ENCODE measurements around the gene PITPNC1. TPM values are rescaled to one million over a fixed set of nuclear protein-coding genes. Genes with fewer than 3 reads are reported as not detected.

The PITPNC1 gene
- total RNA-seq, 1 experiment from 2014 or later: 37.5 TPM

GRCh38 chr17:67637901-67638641 lies 261.0 kb downstream of the PITPNC1 start:
- Histone ChIP-seq H2BK120ac (ENCODE audit: low read depth, low read length, poor library complexity, severe bottlenecking) (no peak overlapping the region), H3K4ac (ENCODE audit: low read depth, low read length) (no peak overlapping the region), H3K4me2 (ENCODE audit: insufficient read depth, insufficient read length, low read length) (no peak overlapping the region), H3K27ac (ENCODE audit: insufficient read length, low read depth, low read length) (no peak overlapping the region), H3K4me1 (ENCODE audit: insufficient read depth, low read length) (no peaks in the 10 kb centered on the region; the same call in 1 of the 2 replicates), H3K9me3 (ENCODE audit: control insufficient read depth, low read depth, low read length) (no peaks in the 10 kb centered on the region), H2BK5ac (ENCODE audit: insufficient read length, low read length) (no peak overlapping the region), H3K79me2 (ENCODE audit: insufficient read depth, low read length) (no peaks in the 10 kb centered on the region), H4K20me1 (ENCODE audit: control insufficient read depth, insufficient read depth, insufficient read length) (no peaks in the 10 kb centered on the region), H4K8ac (replicated peaks; ENCODE audit: insufficient read length, low read depth, low read length) (no peak overlapping the region), H3K27me3 (ENCODE audit: insufficient read depth, low read length) (no peaks in the 10 kb centered on the region), H4K5ac (ENCODE audit: insufficient read length, low read depth, low read length) (no peak overlapping the region), H3T11ph (ENCODE audit: low read length) (no peak overlapping the region), H3K14ac (ENCODE audit: insufficient read depth, low read length) (no peak overlapping the region), H3K79me1 (ENCODE audit: insufficient read depth, low read depth, low read length, poor library complexity, severe bottlenecking) (no peaks in the 10 kb centered on the region), H2BK20ac (ENCODE audit: low read depth, low read length, poor library complexity, severe bottlenecking) (no peak overlapping the region), H3K23me2 (ENCODE audit: insufficient read length, low read depth, low read length, poor library complexity, severe bottlenecking) (no peaks in the 10 kb centered on the region), H3K9ac (ENCODE audit: extremely low read depth, insufficient read length, low read length) (no peak overlapping the region), H2AFZ (ENCODE audit: low read length) (no peak overlapping the region), H3K23ac (ENCODE audit: insufficient read length, low read depth, low read length) (no peak overlapping the region), H2BK15ac (ENCODE audit: low read depth, low read length) (no peak overlapping the region), H4K91ac (ENCODE audit: insufficient read length, low read depth, low read length) (no peak overlapping the region), H3K18ac (ENCODE audit: insufficient read length, low read depth, low read length) (no peak overlapping the region), H2AK5ac (ENCODE audit: insufficient read length, low read length) (no peak overlapping the region), H3K56ac (ENCODE audit: insufficient read length, low read depth, low read length) (no peak overlapping the region), H2BK12ac (ENCODE audit: insufficient read length, low read depth, low read length) (no peak overlapping the region)
- H3K9me3 Mint-ChIP-seq: no peaks in the 10 kb centered on the region
- H3K27ac Mint-ChIP-seq: 0 out of 7 replicates have a peak overlapping the region, but pooled peaks of 1 of the 3 experiments have one; percentile 30
- no peaks in the 10 kb centered on the region for H3K27me3 Mint-ChIP-seq (ENCODE audit: low read depth)
- DNase-seq: no peak
- no peak overlapping the region for H3K4me3 Mint-ChIP-seq
- no CpG with 5 or more reads among the region's 8 CpGs for WGBS (ENCODE audit: extremely low coverage, insufficient read length, low lambda C conversion rate)
- peaks cover 0 to 6% (median 6%) of the 10 kb centered on the region in 3 experiments; a peak in 5 of 7 replicates for H3K36me3 Mint-ChIP-seq (ENCODE audit: insufficient read depth in 1 of 3, low read depth in 3 of 3)
- no peak for TF ChIP-seq CTCF (conservative IDR thresholded peaks at IDR 0.05)
- peaks cover 11 to 14% of the 10 kb centered on the region in 2 experiments for H3K4me1 Mint-ChIP-seq

All from H9 (cell line).